ENCODE data around the gene ZNF555. TPM values are rescaled to one million over a fixed set of nuclear protein-coding genes. Genes with fewer than 3 reads are reported as not detected.

ZNF555 gene
- total and polyA plus RNA-seq, 9 donors: 4.5 to 18.0 (median 13.5) TPM

DNA sequence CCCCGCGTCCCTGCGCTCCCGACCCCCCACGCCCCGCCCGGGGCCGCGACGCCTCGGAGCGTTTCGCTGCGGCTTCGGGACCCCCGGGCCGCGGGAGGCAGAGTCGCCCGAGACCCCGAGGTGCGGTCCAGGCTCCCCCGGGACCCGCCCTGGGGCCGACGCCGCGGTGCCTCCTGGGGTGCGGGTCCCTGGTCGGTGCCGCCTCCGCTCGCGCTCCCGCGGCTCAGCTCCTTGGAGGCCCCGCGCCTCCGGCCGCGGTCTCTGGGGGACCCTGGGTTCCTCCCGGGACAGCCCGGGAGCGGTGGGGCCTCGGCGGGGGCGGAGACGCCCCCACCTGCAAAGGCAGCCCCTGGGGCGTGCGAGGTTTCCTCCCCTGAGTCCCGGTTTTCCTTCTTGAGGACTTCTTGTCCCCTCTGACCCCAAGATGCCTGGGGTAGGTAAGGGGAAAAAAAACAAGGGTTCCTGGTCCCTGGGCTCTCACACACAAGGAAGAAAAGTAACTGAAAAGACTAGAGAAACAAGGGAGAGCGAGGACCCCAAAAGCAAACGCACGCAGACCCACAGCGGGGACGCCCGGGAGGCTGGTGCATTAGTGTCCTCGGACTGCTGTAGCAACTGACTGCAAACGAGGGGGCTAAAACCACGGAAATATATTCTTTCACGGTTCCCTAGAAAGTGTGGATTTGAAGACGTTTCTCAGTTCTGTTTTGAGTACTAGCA lies 740 bp downstream of the ZNF555 start:
- 1 to 3% (median 1%) methylated on average over 44 to 62 of the region's 62 CpGs for WGBS, 3 donors
- DNase-seq: peak in 2 of 5 donors; percentile 43 to 49
- no peak for TF ChIP-seq POLR2A (IDR thresholded peaks at IDR 0.05)
- no peak for TF ChIP-seq EP300 (IDR thresholded peaks at IDR 0.05)
- TF ChIP-seq, protein P1, sequence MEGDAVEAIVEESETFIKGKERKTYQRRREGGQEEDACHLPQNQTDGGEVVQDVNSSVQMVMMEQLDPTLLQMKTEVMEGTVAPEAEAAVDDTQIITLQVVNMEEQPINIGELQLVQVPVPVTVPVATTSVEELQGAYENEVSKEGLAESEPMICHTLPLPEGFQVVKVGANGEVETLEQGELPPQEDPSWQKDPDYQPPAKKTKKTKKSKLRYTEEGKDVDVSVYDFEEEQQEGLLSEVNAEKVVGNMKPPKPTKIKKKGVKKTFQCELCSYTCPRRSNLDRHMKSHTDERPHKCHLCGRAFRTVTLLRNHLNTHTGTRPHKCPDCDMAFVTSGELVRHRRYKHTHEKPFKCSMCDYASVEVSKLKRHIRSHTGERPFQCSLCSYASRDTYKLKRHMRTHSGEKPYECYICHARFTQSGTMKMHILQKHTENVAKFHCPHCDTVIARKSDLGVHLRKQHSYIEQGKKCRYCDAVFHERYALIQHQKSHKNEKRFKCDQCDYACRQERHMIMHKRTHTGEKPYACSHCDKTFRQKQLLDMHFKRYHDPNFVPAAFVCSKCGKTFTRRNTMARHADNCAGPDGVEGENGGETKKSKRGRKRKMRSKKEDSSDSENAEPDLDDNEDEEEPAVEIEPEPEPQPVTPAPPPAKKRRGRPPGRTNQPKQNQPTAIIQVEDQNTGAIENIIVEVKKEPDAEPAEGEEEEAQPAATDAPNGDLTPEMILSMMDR (IDR thresholded peaks at IDR 0.05): no peak
- Histone ChIP-seq H3K36me3 (no peaks in the 10 kb centered on the region), H3K4me3 (peak overlapping the region; percentile 67), H3K27me3 (no peaks in the 10 kb centered on the region), H3K27ac (peak overlapping the region; percentile 33 to 91), H3K9me3 (peaks cover 0 to 10% of the 10 kb centered on the region in 2 donors), H3K4me1 (ENCODE audit: insufficient read depth) (peaks cover 6% of the 10 kb centered on the region)
- intact Hi-C loops (cut with DNase I): no loop called here

DNA sequence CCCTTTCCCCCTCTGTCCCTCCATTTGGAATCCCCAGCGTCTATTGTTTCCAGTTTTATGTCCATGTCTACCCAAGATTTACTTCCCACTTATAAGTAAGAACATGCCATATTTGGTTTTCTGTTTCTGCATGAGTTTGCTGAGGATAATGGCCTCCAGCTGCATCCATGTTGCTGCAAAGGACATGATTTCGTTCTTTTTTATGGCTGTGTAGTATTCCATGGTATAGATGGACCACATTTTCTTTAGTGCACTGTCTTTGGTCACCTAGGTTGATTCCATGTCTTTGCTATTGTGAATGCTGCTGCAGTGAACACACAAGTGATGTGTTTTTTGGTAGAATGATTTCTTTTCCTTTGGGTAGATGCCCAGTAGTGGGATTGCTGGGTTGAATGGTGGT lies 3.8 kb downstream of the ZNF555 start:
- Histone ChIP-seq H3K9me3 (peaks cover 0 to 24% of the 10 kb centered on the region in 2 donors), H3K27ac (no peak overlapping the region), H3K36me3 (no peaks in the 10 kb centered on the region), H3K27me3 (no peaks in the 10 kb centered on the region), H3K4me3 (no peak overlapping the region), H3K4me1 (ENCODE audit: insufficient read depth) (peaks cover 6% of the 10 kb centered on the region)
- 96 to 98% (median 98%) methylated on average over 2 of the region's 2 CpGs for WGBS, 3 donors
- intact Hi-C loops (cut with DNase I): no loop called here
- TF ChIP-seq POLR2A (IDR thresholded peaks at IDR 0.05) (no peak), EP300 (IDR thresholded peaks at IDR 0.05) (no peak)
- TF ChIP-seq, protein P1 (IDR thresholded peaks at IDR 0.05): no peak
- no peak for DNase-seq

DNA sequence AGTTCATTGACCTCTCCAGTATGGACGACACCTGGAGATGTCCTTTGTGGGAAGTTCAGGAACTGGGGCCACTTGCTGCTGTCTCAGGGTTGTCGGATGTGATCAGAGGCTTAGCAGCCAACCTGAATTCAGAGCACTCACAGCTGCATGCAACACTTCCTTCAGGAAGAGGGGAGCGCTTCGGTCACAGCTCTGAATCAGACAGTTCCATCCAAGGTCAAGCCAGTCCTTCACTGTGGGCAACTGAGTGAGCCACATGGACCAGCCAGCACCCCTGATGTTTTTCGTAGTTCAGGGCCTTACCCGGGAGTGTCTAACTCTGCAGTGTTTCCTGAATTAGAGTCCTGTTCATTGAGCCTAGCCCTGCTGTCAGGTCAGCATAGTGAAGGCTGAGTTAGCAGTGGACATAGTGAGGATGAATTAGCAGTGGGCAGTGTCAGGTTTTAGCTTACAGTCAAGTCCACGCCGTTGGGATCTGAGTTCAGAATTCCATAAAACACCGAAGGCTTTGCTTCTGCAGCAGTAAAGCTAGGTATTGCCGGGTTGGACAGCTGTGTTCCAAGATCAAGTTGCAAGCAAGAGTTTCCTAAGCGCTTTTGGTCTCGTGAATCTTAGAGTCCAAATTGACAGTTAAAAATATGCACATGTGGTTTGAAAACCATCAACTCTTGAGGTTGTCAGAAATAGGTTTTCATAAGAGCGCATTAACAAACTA lies 5.1 kb downstream of the ZNF555 start:
- Histone ChIP-seq H3K4me3 (no peak overlapping the region), H3K36me3 (no peaks in the 10 kb centered on the region), H3K9me3 (peaks cover 0 to 35% of the 10 kb centered on the region in 2 donors), H3K27me3 (no peaks in the 10 kb centered on the region), H3K27ac (no peak overlapping the region), H3K4me1 (ENCODE audit: insufficient read depth) (peaks cover 6% of the 10 kb centered on the region)
- intact Hi-C loops (cut with DNase I): no loop called here
- TF ChIP-seq POLR2A (IDR thresholded peaks at IDR 0.05): no peak
- TF ChIP-seq EP300 (IDR thresholded peaks at IDR 0.05): no peak
- TF ChIP-seq, protein P1 (IDR thresholded peaks at IDR 0.05): no peak
- no peak for DNase-seq
- WGBS, 3 donors: 88 to 94% (median 91%) methylated on average over 13 of the region's 13 CpGs

- H3K4me3 ChIP-seq: no peak overlapping the region
- 92 to 99% (median 98%) methylated on average over 3 of the region's 3 CpGs for WGBS, 3 donors
- DNase-seq: no peak
- peaks cover 3% of the 10 kb centered on the region for H3K4me1 ChIP-seq (ENCODE audit: insufficient read depth)
- no peak overlapping the region for H3K27ac ChIP-seq
- H3K9me3 ChIP-seq: peaks cover 0 to 46% of the 10 kb centered on the region in 2 donors
- intact Hi-C loops (cut with DNase I): no loop called here
- no peaks in the 10 kb centered on the region for H3K36me3 ChIP-seq
- TF ChIP-seq POLR2A (IDR thresholded peaks at IDR 0.05) (no peak), EP300 (IDR thresholded peaks at IDR 0.05) (no peak)
- TF ChIP-seq, protein P1 (IDR thresholded peaks at IDR 0.05): no peak
- no peaks in the 10 kb centered on the region for H3K27me3 ChIP-seq
Observed at GRCh38 chr19:2847507-2847906, 6.2 kb downstream of the ZNF555 start.

Measured in ovary (tissue), 9 donors.